Vagina (tissue), 2 donors: Measurements from ENCODE around the gene DBH. TPM values are rescaled to one million over a fixed set of nuclear protein-coding genes. Genes with fewer than 3 reads are reported as not detected.

ENCODE experiments used
- DNase-seq, 2 donors: peaks; one replicate each; pipeline ENCODE4 v3.0.0-alpha.2; 2017; ENCODE audit errors: extremely low spot score in 2 of 2
- H3K27ac ChIP-seq: fragments of 200-600 bp; sonication (generic); one replicate; pipeline ENCODE4 v1.5.1; 2019
- H3K27me3 ChIP-seq: fragments of 200-600 bp; sonication (generic); one replicate; pipeline ENCODE4 v1.5.1; 2019
- H3K36me3 ChIP-seq, 2 donors: fragments of 200-600 bp; sonication (generic); one replicate each; pipeline ENCODE4 v1.5.1; 2017 to 2019
- H3K4me1 ChIP-seq: fragments of 200-600 bp; sonication (generic); one replicate; pipeline ENCODE4 v1.5.1; 2019
- H3K4me3 ChIP-seq, 2 donors: fragments of 200-600 bp; sonication (generic); 1 replicate in 1 of 2; 2 replicates in 1 of 2; pipeline ENCODE4 v1.5.1; 2016 to 2019
- H3K9me3 ChIP-seq: fragments of 200-600 bp; sonication (generic); one replicate; pipeline ENCODE4 v1.5.1; 2019
- POLR2A ChIP-seq, 2 donors: fragments of 450-650 bp; IDR thresholded peaks; one replicate each; pipeline ENCODE4 v1.6.1; 2017; ENCODE audit warnings: antibody characterized with exemption in 2 of 2, mild to moderate bottlenecking in 2 of 2, moderate library complexity in 2 of 2
- POLR2AphosphoS5 ChIP-seq, 2 donors: sonication (generic); formaldehyde crosslinking; IDR thresholded peaks; one replicate each; pipeline ENCODE4 v1.9.0; 2017; ENCODE audit warnings: antibody characterized with exemption in 2 of 2, mild to moderate bottlenecking in 2 of 2, low read depth in 1 of 2; ENCODE audit not compliant: insufficient read depth in 1 of 2
- intact Hi-C: fragments of 100-400 bp; cut with DNase I; formaldehyde crosslinking; loops from one replicate; pipeline ENCODE4 v1.15.1; 2023
- total RNA-seq: library from RNA; depleted of rRNA; stranded (reverse); fragments of >200 nt; gene quantifications from one replicate; pipeline ENCODE4 v1.2.3, GENCODE V29; 2016
- TF ChIP-seq, protein P1 (sequence below), 3 experiments: fragments of 450-650 bp in 2 of 3; fragments of 200-600 bp in 1 of 3; sonication (generic) in 1 of 3; IDR thresholded peaks; one replicate each; pipeline ENCODE4 v1.5.1; 2017 to 2019; ENCODE audit warnings: antibody characterized with exemption in 3 of 3, mild to moderate bottlenecking in 2 of 3, moderate library complexity in 2 of 3

Gene DBH
- total RNA-seq, 1 donor from 2014 or later = 12.0 TPM

- no peak overlapping the region for H3K4me3 ChIP-seq
- no peaks in the 10 kb centered on the region for H3K36me3 ChIP-seq
- TF ChIP-seq POLR2A (IDR thresholded peaks at IDR 0.05) (no peak), POLR2AphosphoS5 (IDR thresholded peaks at IDR 0.05; ENCODE audit: insufficient read depth in 1 of 2, low read depth in 1 of 2) (no peak)
- TF ChIP-seq, protein P1, sequence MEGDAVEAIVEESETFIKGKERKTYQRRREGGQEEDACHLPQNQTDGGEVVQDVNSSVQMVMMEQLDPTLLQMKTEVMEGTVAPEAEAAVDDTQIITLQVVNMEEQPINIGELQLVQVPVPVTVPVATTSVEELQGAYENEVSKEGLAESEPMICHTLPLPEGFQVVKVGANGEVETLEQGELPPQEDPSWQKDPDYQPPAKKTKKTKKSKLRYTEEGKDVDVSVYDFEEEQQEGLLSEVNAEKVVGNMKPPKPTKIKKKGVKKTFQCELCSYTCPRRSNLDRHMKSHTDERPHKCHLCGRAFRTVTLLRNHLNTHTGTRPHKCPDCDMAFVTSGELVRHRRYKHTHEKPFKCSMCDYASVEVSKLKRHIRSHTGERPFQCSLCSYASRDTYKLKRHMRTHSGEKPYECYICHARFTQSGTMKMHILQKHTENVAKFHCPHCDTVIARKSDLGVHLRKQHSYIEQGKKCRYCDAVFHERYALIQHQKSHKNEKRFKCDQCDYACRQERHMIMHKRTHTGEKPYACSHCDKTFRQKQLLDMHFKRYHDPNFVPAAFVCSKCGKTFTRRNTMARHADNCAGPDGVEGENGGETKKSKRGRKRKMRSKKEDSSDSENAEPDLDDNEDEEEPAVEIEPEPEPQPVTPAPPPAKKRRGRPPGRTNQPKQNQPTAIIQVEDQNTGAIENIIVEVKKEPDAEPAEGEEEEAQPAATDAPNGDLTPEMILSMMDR (IDR thresholded peaks at IDR 0.05) = no peak
- no peak overlapping the region for H3K27ac ChIP-seq
- intact Hi-C loops = no loop called here
- H3K4me1 ChIP-seq = no peaks in the 10 kb centered on the region
- DNase-seq = no peak
- H3K9me3 ChIP-seq = no peaks in the 10 kb centered on the region
- H3K27me3 ChIP-seq = peaks cover 6% of the 10 kb centered on the region
Observed at GRCh38 chr9:133610845-133611244, 25.3 kb upstream of the DBH start.

DNA sequence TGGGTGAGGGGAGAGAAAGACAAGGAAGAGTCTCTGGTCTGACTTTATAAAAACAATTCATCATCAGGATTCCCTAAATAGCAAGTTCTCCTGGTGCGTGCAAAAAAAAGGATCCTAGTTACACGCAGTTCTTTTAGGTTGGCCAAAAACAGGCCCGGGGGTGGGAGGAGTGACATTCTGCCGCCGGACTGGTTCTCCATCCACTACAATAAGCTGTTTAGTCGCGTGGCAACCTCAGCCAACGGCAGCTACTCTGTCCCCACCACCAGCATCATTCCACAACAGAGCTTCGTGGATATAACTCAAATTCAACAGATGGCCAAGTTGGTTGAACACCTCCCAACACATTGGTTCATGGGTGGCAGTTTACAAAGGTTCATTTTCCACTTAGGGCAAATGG lies 24.1 kb upstream of the DBH start:
- TF ChIP-seq POLR2A (IDR thresholded peaks at IDR 0.05) (no peak), POLR2AphosphoS5 (IDR thresholded peaks at IDR 0.05; ENCODE audit: insufficient read depth in 1 of 2, low read depth in 1 of 2) (no peak)
- TF ChIP-seq, protein P1 (IDR thresholded peaks at IDR 0.05) = no peak
- H3K4me3 ChIP-seq = no peak overlapping the region
- H3K36me3 ChIP-seq = no peaks in the 10 kb centered on the region
- no peaks in the 10 kb centered on the region for H3K9me3 ChIP-seq
- intact Hi-C loops = no loop called here
- H3K4me1 ChIP-seq = no peaks in the 10 kb centered on the region
- H3K27ac ChIP-seq = no peak overlapping the region
- no peak for DNase-seq
- peaks cover 6% of the 10 kb centered on the region for H3K27me3 ChIP-seq

- Histone ChIP-seq H3K9me3 (no peaks in the 10 kb centered on the region), H3K27me3 (peaks cover 6% of the 10 kb centered on the region), H3K36me3 (no peaks in the 10 kb centered on the region), H3K4me1 (no peaks in the 10 kb centered on the region), H3K27ac (no peak overlapping the region), H3K4me3 (no peak overlapping the region)
- TF ChIP-seq, protein P1 (IDR thresholded peaks at IDR 0.05) = no peak
- no peak for TF ChIP-seq POLR2A (IDR thresholded peaks at IDR 0.05)
- no peak for TF ChIP-seq POLR2AphosphoS5 (IDR thresholded peaks at IDR 0.05; ENCODE audit: insufficient read depth in 1 of 2, low read depth in 1 of 2)
- intact Hi-C loops = no loop called here
- no peak for DNase-seq
Observed at GRCh38 chr9:133612816-133613215, 23.3 kb upstream of the DBH start.

GRCh38 chr9:133613432-133613831 lies 22.7 kb upstream of the DBH start:
- H3K27me3 ChIP-seq = peaks cover 6% of the 10 kb centered on the region
- no peaks in the 10 kb centered on the region for H3K4me1 ChIP-seq
- intact Hi-C loops = no loop called here
- H3K9me3 ChIP-seq = no peaks in the 10 kb centered on the region
- no peak for TF ChIP-seq POLR2A (IDR thresholded peaks at IDR 0.05)
- no peak overlapping the region for H3K27ac ChIP-seq
- H3K36me3 ChIP-seq = no peaks in the 10 kb centered on the region
- DNase-seq = no peak
- no peak overlapping the region for H3K4me3 ChIP-seq

DNA sequence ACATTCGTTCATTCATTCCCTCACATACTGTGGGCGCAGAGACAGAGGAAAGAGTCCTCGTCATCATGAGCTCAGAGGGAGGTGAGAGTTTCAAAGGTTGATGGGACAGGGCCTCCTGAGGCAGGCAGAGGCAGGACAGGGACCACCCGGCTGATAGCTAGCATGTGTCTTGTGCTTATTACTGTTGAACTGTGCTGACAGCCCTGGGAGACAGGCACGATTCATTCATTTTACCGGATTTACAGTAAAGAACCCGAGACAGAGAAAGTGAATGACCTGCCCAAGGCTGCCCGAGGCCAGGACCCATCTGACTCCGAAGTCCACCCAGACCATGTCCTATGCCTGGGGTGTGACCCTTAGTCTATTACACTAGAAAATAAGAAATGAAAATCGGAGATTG lies 22.1 kb upstream of the DBH start:
- intact Hi-C loops = no loop called here

More for the DNA sequence above, 22.1 kb upstream of the DBH start:
- TF ChIP-seq, protein P1 (IDR thresholded peaks at IDR 0.05) = no peak
- TF ChIP-seq POLR2AphosphoS5 (IDR thresholded peaks at IDR 0.05; ENCODE audit: insufficient read depth in 1 of 2, low read depth in 1 of 2) (no peak), POLR2A (IDR thresholded peaks at IDR 0.05) (no peak)
- Histone ChIP-seq H3K9me3 (no peaks in the 10 kb centered on the region), H3K4me1 (no peaks in the 10 kb centered on the region), H3K36me3 (no peaks in the 10 kb centered on the region), H3K27ac (no peak overlapping the region), H3K4me3 (no peak overlapping the region), H3K27me3 (no peaks in the 10 kb centered on the region)
- DNase-seq = no peak
